Measurements from ENCODE around the gene LAPTM4A.

LAPTM4A gene

DNA sequence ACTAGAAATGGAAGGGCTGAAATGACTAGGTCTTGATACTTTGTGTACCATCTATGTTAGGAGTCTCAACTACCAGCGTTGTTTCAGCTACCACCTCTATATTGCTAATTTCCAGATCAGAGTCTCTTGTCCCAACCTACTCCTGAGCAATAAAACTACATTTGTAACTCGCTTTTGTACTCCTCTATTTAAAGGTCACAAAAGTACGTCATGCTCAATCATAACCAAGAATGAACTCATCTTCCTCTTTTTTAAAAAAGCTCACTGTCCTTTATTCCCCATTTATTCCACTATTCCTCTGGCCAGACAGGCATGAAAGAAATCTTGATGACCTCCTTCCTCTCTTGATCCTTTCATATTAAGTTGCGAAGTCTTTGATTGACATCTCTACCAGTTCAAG, 27.7 kb downstream of the LAPTM4A start:
- H3K4me3 ChIP-seq (ENCODE audit: low read depth, low read length) = no peak overlapping the region
- no peaks in the 10 kb centered on the region for H3K4me1 ChIP-seq (ENCODE audit: control insufficient read depth in 1 of 2, insufficient read depth in 2 of 2, low read length in 2 of 2)
- H2AFZ ChIP-seq (ENCODE audit: insufficient read depth, low read length, poor library complexity) = no peak overlapping the region
- H3K79me2 ChIP-seq (ENCODE audit: control insufficient read depth, insufficient read depth, low read length, poor library complexity) = no peaks in the 10 kb centered on the region
- no peak overlapping the region for H3K4me2 ChIP-seq (ENCODE audit: low read length)
- H2AK5ac ChIP-seq (ENCODE audit: low read length) = no peak overlapping the region
- WGBS (ENCODE audit: extremely low coverage, insufficient coverage, insufficient read length) = no CpG with 5 or more reads among the region's 4 CpGs
- no peaks in the 10 kb centered on the region for H3K27me3 ChIP-seq (ENCODE audit: insufficient read depth, low read length)
- no peak overlapping the region for H2BK120ac ChIP-seq (ENCODE audit: insufficient read depth, low read length, poor library complexity)
- H4K91ac ChIP-seq (ENCODE audit: low read depth, low read length) = no peak overlapping the region
- H3K4ac ChIP-seq (ENCODE audit: low read depth, low read length) = no peak overlapping the region
- no peak overlapping the region for H3K18ac ChIP-seq (ENCODE audit: low read length)
- no peak overlapping the region for H2BK5ac ChIP-seq (ENCODE audit: low read depth, low read length, poor library complexity)
- peaks cover 2 to 6% of the 10 kb centered on the region in 2 experiments for H3K36me3 ChIP-seq (ENCODE audit: control insufficient read depth in 1 of 2, insufficient read depth in 2 of 2, low read length in 2 of 2)
- no peak overlapping the region for H3K9ac ChIP-seq (ENCODE audit: low read length)
- H4K8ac ChIP-seq (ENCODE audit: low read depth, low read length) = no peak overlapping the region
- no peak for DNase-seq
- no peak overlapping the region for H3K27ac ChIP-seq (ENCODE audit: low read depth, low read length)
- H3K9me3 ChIP-seq (ENCODE audit: insufficient read depth, low read depth, low read length) = peaks cover 11% of the 10 kb centered on the region
- no peak overlapping the region for H2BK12ac ChIP-seq (ENCODE audit: low read length)
- H3K23ac ChIP-seq (ENCODE audit: low read length) = no peak overlapping the region
- H3K14ac ChIP-seq (ENCODE audit: low read length) = no peak overlapping the region
- H3K79me1 ChIP-seq (ENCODE audit: low read length) = no peaks in the 10 kb centered on the region
- H4K12ac ChIP-seq (ENCODE audit: low read depth, low read length) = no peak overlapping the region

DNA sequence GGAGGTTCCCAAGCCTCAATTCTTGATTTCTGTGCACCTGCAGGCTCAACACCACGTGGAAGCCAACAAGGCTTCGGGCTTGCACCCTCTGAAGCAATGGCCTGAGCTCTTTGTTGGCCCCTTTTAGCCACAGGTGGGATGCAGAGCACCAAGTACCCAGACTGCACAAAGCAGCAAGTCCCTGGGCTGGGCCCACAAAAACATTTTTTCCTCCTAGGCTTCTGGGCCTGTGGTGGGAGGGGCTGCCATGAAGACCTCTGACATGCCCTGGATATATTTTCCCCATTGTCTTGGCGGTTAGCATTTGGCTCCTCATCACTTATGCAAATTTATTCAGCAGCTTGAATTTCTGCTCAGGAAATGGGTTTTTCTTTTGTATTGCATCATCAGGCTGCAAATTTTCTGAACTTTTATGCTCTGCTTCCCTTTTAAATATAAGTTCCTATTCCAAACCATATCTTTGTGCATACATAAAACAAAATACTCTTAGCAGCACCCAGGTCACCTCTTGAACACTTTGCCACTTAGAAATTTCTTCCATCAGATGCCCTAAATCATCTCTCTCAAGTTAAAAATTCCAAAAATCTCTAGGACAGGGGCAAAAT, 29.9 kb downstream of the LAPTM4A start:
- Histone ChIP-seq H3K79me1 (ENCODE audit: low read length) (no peaks in the 10 kb centered on the region), H2BK12ac (ENCODE audit: low read length) (no peak overlapping the region), H3K23ac (ENCODE audit: low read length) (no peak overlapping the region), H3K27me3 (ENCODE audit: insufficient read depth, low read length) (no peaks in the 10 kb centered on the region), H3K4me1 (ENCODE audit: control insufficient read depth in 1 of 2, insufficient read depth in 2 of 2, low read length in 2 of 2) (no peaks in the 10 kb centered on the region), H3K36me3 (ENCODE audit: control insufficient read depth in 1 of 2, insufficient read depth in 2 of 2, low read length in 2 of 2) (peaks cover 2 to 4% of the 10 kb centered on the region in 2 experiments), H3K14ac (ENCODE audit: low read length) (no peak overlapping the region), H2AK5ac (ENCODE audit: low read length) (no peak overlapping the region), H4K12ac (ENCODE audit: low read depth, low read length) (no peak overlapping the region), H3K4me3 (ENCODE audit: low read depth, low read length) (no peak overlapping the region), H3K27ac (ENCODE audit: low read depth, low read length) (no peak overlapping the region), H3K18ac (ENCODE audit: low read length) (no peak overlapping the region), H2BK120ac (ENCODE audit: insufficient read depth, low read length, poor library complexity) (no peak overlapping the region), H2AFZ (ENCODE audit: insufficient read depth, low read length, poor library complexity) (no peak overlapping the region), H3K4ac (ENCODE audit: low read depth, low read length) (no peak overlapping the region), H4K91ac (ENCODE audit: low read depth, low read length) (no peak overlapping the region), H3K4me2 (ENCODE audit: low read length) (no peak overlapping the region), H3K9ac (ENCODE audit: low read length) (no peak overlapping the region), H4K8ac (ENCODE audit: low read depth, low read length) (no peak overlapping the region), H3K79me2 (ENCODE audit: control insufficient read depth, insufficient read depth, low read length, poor library complexity) (no peaks in the 10 kb centered on the region), H2BK5ac (ENCODE audit: low read depth, low read length, poor library complexity) (no peak overlapping the region), H3K9me3 (ENCODE audit: insufficient read depth, low read depth, low read length) (peaks cover 11% of the 10 kb centered on the region)
- no CpG with 5 or more reads among the region's 3 CpGs for WGBS (ENCODE audit: extremely low coverage, insufficient coverage, insufficient read length)
- DNase-seq = no peak

GRCh38 chr2:20019747-20020146, 31.7 kb downstream of the LAPTM4A start:
- Histone ChIP-seq H3K23ac (ENCODE audit: low read length) (no peak overlapping the region), H4K8ac (ENCODE audit: low read depth, low read length) (no peak overlapping the region), H3K4ac (ENCODE audit: low read depth, low read length) (no peak overlapping the region), H2AK5ac (ENCODE audit: low read length) (no peak overlapping the region), H3K4me1 (ENCODE audit: control insufficient read depth in 1 of 2, insufficient read depth in 2 of 2, low read length in 2 of 2) (no peaks in the 10 kb centered on the region), H2BK120ac (ENCODE audit: insufficient read depth, low read length, poor library complexity) (no peak overlapping the region), H3K18ac (ENCODE audit: low read length) (no peak overlapping the region), H3K4me3 (ENCODE audit: low read depth, low read length) (no peak overlapping the region), H3K27ac (ENCODE audit: low read depth, low read length) (no peak overlapping the region), H3K9me3 (ENCODE audit: insufficient read depth, low read depth, low read length) (peaks cover 11% of the 10 kb centered on the region), H3K79me1 (ENCODE audit: low read length) (peaks cover 1% of the 10 kb centered on the region), H2BK12ac (ENCODE audit: low read length) (no peak overlapping the region), H3K36me3 (ENCODE audit: control insufficient read depth in 1 of 2, insufficient read depth in 2 of 2, low read length in 2 of 2) (peaks cover 2 to 4% of the 10 kb centered on the region in 2 experiments), H3K4me2 (ENCODE audit: low read length) (no peak overlapping the region), H4K12ac (ENCODE audit: low read depth, low read length) (no peak overlapping the region), H3K14ac (ENCODE audit: low read length) (no peak overlapping the region), H2AFZ (ENCODE audit: insufficient read depth, low read length, poor library complexity) (no peak overlapping the region), H3K9ac (ENCODE audit: low read length) (no peak overlapping the region), H2BK5ac (ENCODE audit: low read depth, low read length, poor library complexity) (no peak overlapping the region), H3K79me2 (ENCODE audit: control insufficient read depth, insufficient read depth, low read length, poor library complexity) (no peaks in the 10 kb centered on the region), H4K91ac (ENCODE audit: low read depth, low read length) (no peak overlapping the region), H3K27me3 (ENCODE audit: insufficient read depth, low read length) (no peaks in the 10 kb centered on the region)
- DNase-seq = no peak
- WGBS (ENCODE audit: extremely low coverage, insufficient coverage, insufficient read length) = no CpG with 5 or more reads among the region's 4 CpGs

GRCh38 chr2:20018601-20019152, 32.8 kb downstream of the LAPTM4A start:
- Histone ChIP-seq H3K79me1 (ENCODE audit: low read length) (peaks cover 1% of the 10 kb centered on the region), H2BK120ac (ENCODE audit: insufficient read depth, low read length, poor library complexity) (no peak overlapping the region), H3K36me3 (ENCODE audit: control insufficient read depth in 1 of 2, insufficient read depth in 2 of 2, low read length in 2 of 2) (peaks cover 2 to 4% of the 10 kb centered on the region in 2 experiments), H3K14ac (ENCODE audit: low read length) (no peak overlapping the region), H2AK5ac (ENCODE audit: low read length) (no peak overlapping the region), H4K12ac (ENCODE audit: low read depth, low read length) (no peak overlapping the region), H3K4me2 (ENCODE audit: low read length) (no peak overlapping the region), H2BK12ac (ENCODE audit: low read length) (no peak overlapping the region), H3K4ac (ENCODE audit: low read depth, low read length) (no peak overlapping the region), H4K91ac (ENCODE audit: low read depth, low read length) (no peak overlapping the region), H3K18ac (ENCODE audit: low read length) (no peak overlapping the region), H4K8ac (ENCODE audit: low read depth, low read length) (no peak overlapping the region), H3K9me3 (ENCODE audit: insufficient read depth, low read depth, low read length) (peaks cover 12% of the 10 kb centered on the region), H3K27ac (ENCODE audit: low read depth, low read length) (no peak overlapping the region), H3K9ac (ENCODE audit: low read length) (no peak overlapping the region), H3K79me2 (ENCODE audit: control insufficient read depth, insufficient read depth, low read length, poor library complexity) (no peaks in the 10 kb centered on the region), H2BK5ac (ENCODE audit: low read depth, low read length, poor library complexity) (no peak overlapping the region), H2AFZ (ENCODE audit: insufficient read depth, low read length, poor library complexity) (no peak overlapping the region), H3K23ac (ENCODE audit: low read length) (no peak overlapping the region), H3K4me3 (ENCODE audit: low read depth, low read length) (no peak overlapping the region), H3K27me3 (ENCODE audit: insufficient read depth, low read length) (no peaks in the 10 kb centered on the region), H3K4me1 (ENCODE audit: control insufficient read depth in 1 of 2, insufficient read depth in 2 of 2, low read length in 2 of 2) (no peaks in the 10 kb centered on the region)
- WGBS (ENCODE audit: extremely low coverage, insufficient coverage, insufficient read length) = no CpG with 5 or more reads among the region's 2 CpGs
- DNase-seq = no peak

Data from trophoblast cell (in vitro differentiated cells and primary cell).